Measurements from ENCODE around the gene OR10S1. TPM values are rescaled to one million over a fixed set of nuclear protein-coding genes. Genes with fewer than 3 reads are reported as not detected.

OR10S1 gene
- total RNA-seq, 4 donors from 2014 or later: not detected

DNA sequence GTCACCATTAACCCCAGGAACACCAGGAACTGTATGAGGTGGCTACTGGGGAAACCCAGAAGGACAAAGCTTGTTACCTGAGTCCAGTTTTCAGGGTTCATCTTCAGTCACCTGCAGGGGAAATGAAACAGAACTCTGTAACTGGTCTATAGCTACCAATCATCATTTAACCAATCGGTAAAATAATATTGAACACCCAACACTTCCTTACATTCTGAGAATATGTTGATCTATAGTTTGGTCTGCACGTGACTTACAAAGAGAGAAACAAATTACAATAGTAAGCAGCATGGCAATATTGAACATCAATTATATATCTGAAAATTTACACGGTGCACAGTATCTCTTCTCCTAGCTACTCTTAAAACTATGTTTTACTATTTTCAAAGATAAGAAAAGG is 33.8 kb downstream of the OR10S1 start, which contains the start of gene OR6T1:
Gene OR6T1, minus strand, starts transcription at position 101 of the 400 bp plus-strand sequence. Its CDS starts 0 bp downstream, at position 101.
- intact Hi-C loops (cut with DNase I): no loop called here
- Histone ChIP-seq H3K9me3 (no peaks in the 10 kb centered on the region), H3K27ac (no peak within 1 kb of the TSS), H3K4me3 (replicated peaks in 1 of 3) (no peak within 1 kb of the TSS), H3K4me1 (no peaks in the 10 kb centered on the region), H3K27me3 (no peaks in the 10 kb centered on the region), H3K36me3 (no peaks in the 10 kb centered on the region)
- TF ChIP-seq, protein P1, sequence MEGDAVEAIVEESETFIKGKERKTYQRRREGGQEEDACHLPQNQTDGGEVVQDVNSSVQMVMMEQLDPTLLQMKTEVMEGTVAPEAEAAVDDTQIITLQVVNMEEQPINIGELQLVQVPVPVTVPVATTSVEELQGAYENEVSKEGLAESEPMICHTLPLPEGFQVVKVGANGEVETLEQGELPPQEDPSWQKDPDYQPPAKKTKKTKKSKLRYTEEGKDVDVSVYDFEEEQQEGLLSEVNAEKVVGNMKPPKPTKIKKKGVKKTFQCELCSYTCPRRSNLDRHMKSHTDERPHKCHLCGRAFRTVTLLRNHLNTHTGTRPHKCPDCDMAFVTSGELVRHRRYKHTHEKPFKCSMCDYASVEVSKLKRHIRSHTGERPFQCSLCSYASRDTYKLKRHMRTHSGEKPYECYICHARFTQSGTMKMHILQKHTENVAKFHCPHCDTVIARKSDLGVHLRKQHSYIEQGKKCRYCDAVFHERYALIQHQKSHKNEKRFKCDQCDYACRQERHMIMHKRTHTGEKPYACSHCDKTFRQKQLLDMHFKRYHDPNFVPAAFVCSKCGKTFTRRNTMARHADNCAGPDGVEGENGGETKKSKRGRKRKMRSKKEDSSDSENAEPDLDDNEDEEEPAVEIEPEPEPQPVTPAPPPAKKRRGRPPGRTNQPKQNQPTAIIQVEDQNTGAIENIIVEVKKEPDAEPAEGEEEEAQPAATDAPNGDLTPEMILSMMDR (IDR thresholded peaks at IDR 0.05): no peak
- TF ChIP-seq POLR2A (IDR thresholded peaks at IDR 0.05): no peak
- DNase-seq: no peak
- WGBS, 2 donors: 91 to 97% methylated on average over 3 of the region's 3 CpGs

DNA sequence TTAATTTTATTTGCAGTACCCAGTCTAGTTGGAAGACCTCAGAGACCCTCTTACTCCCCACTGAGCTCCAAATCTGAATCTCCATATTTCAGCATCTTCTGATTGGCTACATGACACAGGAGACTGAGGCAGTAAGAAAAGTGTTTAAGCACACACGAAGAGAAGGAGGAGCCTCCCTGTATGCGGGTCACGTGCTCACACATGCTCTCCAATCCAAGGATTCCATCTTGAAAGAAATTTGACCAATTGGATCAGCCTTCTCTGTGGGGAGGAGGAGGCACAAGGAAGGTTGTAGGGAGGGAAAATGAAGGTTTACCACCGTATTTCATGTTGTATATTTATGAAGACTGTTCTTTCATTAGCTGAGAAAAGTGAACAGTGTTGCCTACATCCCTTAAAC is 35.2 kb downstream of the OR10S1 start:
- Histone ChIP-seq H3K27me3 (no peaks in the 10 kb centered on the region), H3K36me3 (no peaks in the 10 kb centered on the region), H3K4me3 (replicated peaks in 1 of 3) (no peak overlapping the region), H3K27ac (no peak overlapping the region), H3K4me1 (no peaks in the 10 kb centered on the region), H3K9me3 (no peaks in the 10 kb centered on the region)
- intact Hi-C loops (cut with DNase I): no loop called here
- DNase-seq: no peak
- no peak for TF ChIP-seq POLR2A (IDR thresholded peaks at IDR 0.05)
- TF ChIP-seq, protein P1 (IDR thresholded peaks at IDR 0.05): no peak
- WGBS, 2 donors: 86 to 87% methylated on average over 4 of the region's 4 CpGs

DNA sequence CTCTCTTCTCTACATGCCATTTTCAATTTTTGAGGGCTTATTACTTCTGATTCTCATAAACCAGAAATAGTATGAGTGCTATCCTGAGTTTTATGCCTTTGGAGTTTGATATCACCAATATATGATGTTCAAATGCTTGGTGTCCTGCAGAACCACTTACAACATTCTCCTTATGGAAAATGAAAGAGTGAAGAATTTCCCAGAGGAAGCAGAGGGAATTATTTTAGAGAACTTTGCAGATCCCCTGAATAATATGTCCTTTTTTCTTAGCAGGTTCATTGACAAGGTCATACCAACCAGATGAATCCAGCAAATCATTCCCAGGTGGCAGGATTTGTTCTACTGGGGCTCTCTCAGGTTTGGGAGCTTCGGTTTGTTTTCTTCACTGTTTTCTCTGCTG is 38.3 kb downstream of the OR10S1 start, which contains the start of gene OR4D5:
Gene OR4D5, plus strand, starts transcription at position 301 of the 400 bp plus-strand sequence. Its CDS starts 0 bp downstream, at position 301.
- Histone ChIP-seq H3K36me3 (no peaks in the 10 kb centered on the region), H3K4me1 (no peaks in the 10 kb centered on the region), H3K27me3 (no peaks in the 10 kb centered on the region), H3K27ac (no peak within 1 kb of the TSS), H3K4me3 (replicated peaks in 1 of 3) (no peak within 1 kb of the TSS), H3K9me3 (no peaks in the 10 kb centered on the region)
- no peak for DNase-seq
- intact Hi-C loops (cut with DNase I): no loop called here
- 74 to 89% methylated on average over 1 of the region's 1 CpG for WGBS, 2 donors
- TF ChIP-seq, protein P1 (IDR thresholded peaks at IDR 0.05): no peak
- TF ChIP-seq POLR2A (IDR thresholded peaks at IDR 0.05): no peak

Other genes with a start within 250 kb of the OR10S1 start
- gene ZNF202, start 236.1 kb downstream of the OR10S1 start, total RNA-seq: 10 to 100 TPM in 1 of 4 donors, 1 to 10 TPM in 3; 5.2 to 12.5 (median 8.2) TPM
- gene OR6X1, start 223.3 kb downstream of the OR10S1 start, total RNA-seq: not detected
- gene OR6M1, start 171.4 kb downstream of the OR10S1 start, total RNA-seq: not detected
- gene TMEM225, start 92.1 kb downstream of the OR10S1 start, total RNA-seq: not detected
- gene OR8D4, start 75.6 kb downstream of the OR10S1 start, total RNA-seq: not detected
- gene OR4D5, start 38.2 kb downstream of the OR10S1 start, total RNA-seq: 1 to 10 TPM in 2 of 4 donors, not detected in 2; 1.7 to 2.6 TPM
- not detected for gene OR6T1, start 33.9 kb downstream of the OR10S1 start, total RNA-seq
- not detected for gene OR10G6, start 17.4 kb upstream of the OR10S1 start, total RNA-seq
- gene OR10G4, start 35.2 kb upstream of the OR10S1 start, total RNA-seq: not detected
- not detected for gene OR10G9, start 45.2 kb upstream of the OR10S1 start, total RNA-seq
- gene OR10G8, start 49.0 kb upstream of the OR10S1 start, total RNA-seq: not detected
- not detected for gene OR10G7, start 63.5 kb upstream of the OR10S1 start, total RNA-seq
- 10 to 100 TPM; 19.5 to 23.5 (median 21.3) TPM for gene VWA5A, start 137.7 kb upstream of the OR10S1 start, total RNA-seq
- not detected for gene OR10D3, start 205.6 kb upstream of the OR10S1 start, total RNA-seq